Cardiac muscle cell (in vitro differentiated cells and primary cell): ENCODE data around the gene LARGE1. TPM values are rescaled to one million over a fixed set of nuclear protein-coding genes. Genes with fewer than 3 reads are reported as not detected.

Source experiments
- DNase-seq, 2 donors: peaks; one replicate each; pipeline versions ENCODE4 v3.0.0 to v3.0.0-alpha.2; 2010 to 2017; ENCODE audit warnings: low read depth in 1 of 2, low spot score in 1 of 2
- H3K27ac ChIP-seq: fragments of 200-600 bp; sonication (generic); 2 replicates; pipeline ENCODE4 v1.5.1; 2016
- H3K27me3 ChIP-seq: fragments of 200-600 bp; sonication (generic); 2 replicates; pipeline ENCODE4 v1.6.0; 2016; ENCODE audit warnings: control low read depth
- H3K36me3 ChIP-seq: fragments of 200-600 bp; sonication (generic); 2 replicates; pipeline ENCODE4 v1.5.1; 2016; ENCODE audit warnings: control low read depth
- H3K4me1 ChIP-seq: fragments of 200-600 bp; sonication (generic); 2 replicates; pipeline ENCODE4 v1.8.1; 2017; ENCODE audit warnings: low read depth, mild to moderate bottlenecking, mixed run types
- H3K4me3 ChIP-seq: fragments of 200-600 bp; sonication (generic); 2 replicates; pipeline ENCODE4 v1.5.1; 2016; ENCODE audit warnings: mild to moderate bottlenecking
- H3K9me3 ChIP-seq: fragments of 200-600 bp; sonication (generic); 2 replicates; pipeline ENCODE4 v1.5.1; 2017; ENCODE audit warnings: low read depth, mild to moderate bottlenecking, control low read depth
- polyA plus RNA-seq: library from polyadenylated mRNA; unstranded; fragments of >200 nt; fragmentation: Nextera tagmentation; extraction: Ambion mirVana; gene quantifications from 2 replicates; pipeline ENCODE4 v1.2.1, GENCODE V29; 2016
- total RNA-seq: library from RNA; depleted of rRNA; stranded (reverse); fragments of >200 nt; gene quantifications from 2 replicates; pipeline ENCODE4 v1.2.3, GENCODE V29; 2016
- TF ChIP-seq, protein P1 (sequence below): IDR thresholded peaks from 2 replicates; pipeline ENCODE4 v1.5.1; 2012; ENCODE audit warnings: low read depth, mild to moderate bottlenecking, low read length

LARGE1 gene
- total and polyA plus RNA-seq, 2 experiments from 2014 or later = 18.4 to 34.3 TPM

DNA sequence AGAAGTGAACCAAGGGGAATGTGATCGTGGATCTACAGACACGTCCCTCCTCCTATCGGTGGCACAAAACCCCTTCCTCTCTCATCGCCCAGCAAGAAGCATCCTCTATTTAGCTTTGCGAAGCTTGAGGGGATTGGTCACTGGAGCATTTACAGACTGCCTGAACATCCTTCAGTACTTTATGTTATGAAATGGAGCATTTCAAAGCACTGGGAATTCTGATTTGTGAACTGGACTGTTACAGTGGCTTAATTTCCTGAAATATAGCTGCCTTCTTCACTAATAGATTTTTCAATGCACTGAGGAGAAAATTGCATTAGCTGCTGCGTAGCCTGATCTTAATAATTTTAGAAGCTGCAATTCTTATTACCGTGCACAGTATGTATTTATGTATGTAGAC lies 344.5 kb downstream of the LARGE1 start:
- H3K4me3 ChIP-seq = no peak overlapping the region
- H3K9me3 ChIP-seq = no peaks in the 10 kb centered on the region
- H3K27ac ChIP-seq = no peak overlapping the region
- TF ChIP-seq, protein P1, sequence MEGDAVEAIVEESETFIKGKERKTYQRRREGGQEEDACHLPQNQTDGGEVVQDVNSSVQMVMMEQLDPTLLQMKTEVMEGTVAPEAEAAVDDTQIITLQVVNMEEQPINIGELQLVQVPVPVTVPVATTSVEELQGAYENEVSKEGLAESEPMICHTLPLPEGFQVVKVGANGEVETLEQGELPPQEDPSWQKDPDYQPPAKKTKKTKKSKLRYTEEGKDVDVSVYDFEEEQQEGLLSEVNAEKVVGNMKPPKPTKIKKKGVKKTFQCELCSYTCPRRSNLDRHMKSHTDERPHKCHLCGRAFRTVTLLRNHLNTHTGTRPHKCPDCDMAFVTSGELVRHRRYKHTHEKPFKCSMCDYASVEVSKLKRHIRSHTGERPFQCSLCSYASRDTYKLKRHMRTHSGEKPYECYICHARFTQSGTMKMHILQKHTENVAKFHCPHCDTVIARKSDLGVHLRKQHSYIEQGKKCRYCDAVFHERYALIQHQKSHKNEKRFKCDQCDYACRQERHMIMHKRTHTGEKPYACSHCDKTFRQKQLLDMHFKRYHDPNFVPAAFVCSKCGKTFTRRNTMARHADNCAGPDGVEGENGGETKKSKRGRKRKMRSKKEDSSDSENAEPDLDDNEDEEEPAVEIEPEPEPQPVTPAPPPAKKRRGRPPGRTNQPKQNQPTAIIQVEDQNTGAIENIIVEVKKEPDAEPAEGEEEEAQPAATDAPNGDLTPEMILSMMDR = no peak
- no peaks in the 10 kb centered on the region for H3K36me3 ChIP-seq
- peaks cover 6% of the 10 kb centered on the region for H3K27me3 ChIP-seq
- DNase-seq = no peak
- peaks cover 15% of the 10 kb centered on the region for H3K4me1 ChIP-seq

DNA sequence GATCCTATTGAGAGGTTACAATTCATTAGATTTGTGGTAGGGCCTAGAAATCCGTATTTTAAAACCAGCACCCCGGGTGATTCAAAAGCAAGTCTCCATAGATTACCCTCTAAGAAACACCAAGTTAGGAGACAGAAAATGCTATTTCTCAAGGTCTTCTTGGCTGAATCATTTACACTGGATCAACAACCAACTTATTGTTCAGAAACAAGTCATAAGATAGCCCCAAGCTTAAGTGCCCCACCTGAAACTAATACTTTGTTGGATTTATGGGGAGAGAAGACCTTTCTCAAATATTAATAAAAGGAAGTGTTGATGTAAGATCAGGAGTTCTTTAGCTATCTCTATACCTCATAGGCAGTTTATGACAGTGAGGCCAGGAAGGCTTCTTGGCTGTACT lies 345.2 kb downstream of the LARGE1 start:
- no peaks in the 10 kb centered on the region for H3K9me3 ChIP-seq
- TF ChIP-seq, protein P1 = no peak
- H3K27me3 ChIP-seq = peaks cover 6% of the 10 kb centered on the region
- H3K4me1 ChIP-seq = peaks cover 15% of the 10 kb centered on the region
- H3K27ac ChIP-seq = no peak overlapping the region
- H3K36me3 ChIP-seq = no peaks in the 10 kb centered on the region
- DNase-seq = no peak
- no peak overlapping the region for H3K4me3 ChIP-seq

DNA sequence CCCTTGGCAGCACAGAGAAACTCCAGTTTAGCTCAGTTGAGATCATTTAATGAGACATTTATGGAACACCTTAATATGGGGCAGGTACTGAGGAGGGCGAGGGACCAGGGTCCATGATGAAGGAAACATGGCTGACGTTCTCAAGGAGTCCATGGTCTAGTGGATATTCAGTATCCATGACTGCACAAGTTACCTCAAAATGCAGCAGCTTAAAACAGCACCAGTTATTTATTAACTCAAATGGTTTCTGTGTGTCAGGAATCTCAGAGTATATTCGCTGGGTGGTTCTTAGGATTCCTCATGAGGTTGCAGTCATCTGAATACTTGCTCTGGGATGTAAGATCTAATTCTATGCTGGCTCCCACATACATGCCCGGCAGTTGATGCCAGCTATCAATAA lies 346.8 kb downstream of the LARGE1 start:
- Histone ChIP-seq H3K9me3 (no peaks in the 10 kb centered on the region), H3K36me3 (no peaks in the 10 kb centered on the region), H3K27me3 (peaks cover 6% of the 10 kb centered on the region), H3K4me1 (peaks cover 22% of the 10 kb centered on the region), H3K27ac (no peak overlapping the region), H3K4me3 (no peak overlapping the region)
- TF ChIP-seq, protein P1 = no peak
- no peak for DNase-seq

DNA sequence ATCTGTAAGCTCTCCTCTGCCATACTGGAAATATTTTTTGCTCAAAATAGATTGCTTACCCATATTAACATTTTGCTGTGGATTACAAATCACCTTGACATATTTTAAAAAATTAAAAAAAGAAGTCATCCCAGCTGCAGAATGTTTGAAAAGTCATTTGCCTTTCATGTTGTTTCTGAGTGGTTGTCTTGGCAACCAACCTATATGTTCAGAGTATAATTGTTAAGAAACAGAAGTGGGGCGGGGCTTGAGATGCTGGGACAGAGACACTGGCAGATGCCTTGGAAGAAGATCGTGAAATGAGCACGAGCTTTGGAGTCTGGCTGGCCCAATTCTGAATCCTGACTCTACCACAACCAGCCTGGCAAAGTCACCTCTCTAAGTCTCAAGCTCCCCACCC lies 348.2 kb downstream of the LARGE1 start:
- H3K9me3 ChIP-seq = no peaks in the 10 kb centered on the region
- TF ChIP-seq, protein P1 = no peak
- H3K4me3 ChIP-seq = no peak overlapping the region
- peaks cover 6% of the 10 kb centered on the region for H3K27me3 ChIP-seq
- H3K27ac ChIP-seq = no peak overlapping the region
- peaks cover 11% of the 10 kb centered on the region for H3K4me1 ChIP-seq
- H3K36me3 ChIP-seq = no peaks in the 10 kb centered on the region
- DNase-seq = no peak

DNA sequence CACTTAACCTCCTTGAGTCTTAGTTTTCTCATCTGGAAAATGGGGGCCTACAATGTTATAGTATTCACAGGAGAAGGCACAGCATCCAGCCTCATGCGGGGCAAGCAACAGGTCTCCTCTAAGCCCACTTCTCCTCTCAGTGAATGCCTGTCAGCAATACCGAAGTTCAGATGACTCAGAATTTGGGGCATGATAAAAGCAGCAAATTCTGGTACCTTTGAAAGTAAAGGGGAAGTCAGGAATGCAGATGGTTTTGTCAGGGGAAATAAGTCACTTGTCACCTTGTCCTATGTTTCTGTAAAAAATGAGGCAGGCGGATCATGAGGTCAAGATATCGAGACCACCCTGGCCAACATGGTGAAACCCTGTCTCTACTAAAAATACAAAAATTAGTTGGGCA lies 350.2 kb downstream of the LARGE1 start:
- Histone ChIP-seq H3K36me3 (no peaks in the 10 kb centered on the region), H3K27ac (no peak overlapping the region), H3K4me1 (peaks cover 21% of the 10 kb centered on the region), H3K9me3 (no peaks in the 10 kb centered on the region), H3K27me3 (no peaks in the 10 kb centered on the region), H3K4me3 (no peak overlapping the region)
- DNase-seq = no peak
- TF ChIP-seq, protein P1 = no peak

DNA sequence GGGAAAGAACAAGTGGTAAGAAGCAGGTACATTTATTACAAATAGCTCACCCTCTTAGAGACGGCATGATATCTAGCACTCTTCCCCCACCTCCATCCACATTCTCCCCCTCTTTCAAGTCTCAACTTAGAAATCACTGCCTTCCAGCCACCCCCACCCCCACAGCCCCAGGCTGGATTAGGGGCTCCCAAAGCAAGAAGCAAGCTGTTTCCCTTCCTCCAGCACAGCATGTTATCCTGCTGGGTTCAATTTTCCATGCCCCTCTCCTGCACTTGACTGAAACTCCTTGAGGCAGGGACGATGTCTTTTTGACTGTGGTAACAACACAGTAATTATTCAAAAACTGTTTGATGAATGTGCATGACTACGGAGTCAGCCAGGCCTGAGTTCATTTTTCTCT lies 350.7 kb downstream of the LARGE1 start:
- Histone ChIP-seq H3K27me3 (no peaks in the 10 kb centered on the region), H3K4me1 (peaks cover 21% of the 10 kb centered on the region), H3K36me3 (no peaks in the 10 kb centered on the region), H3K4me3 (no peak overlapping the region), H3K9me3 (no peaks in the 10 kb centered on the region), H3K27ac (no peak overlapping the region)
- TF ChIP-seq, protein P1 = no peak
- peak in 1 of 2 donors; percentile 15 for DNase-seq
